B cell (primary cell): ENCODE results near the gene TMEM108.

Source experiments
- EZH2 ChIP-seq: IDR thresholded peaks from 2 replicates; pipeline ENCODE4 v1.6.1; 2012; ENCODE audit warnings: borderline replicate concordance, low read depth, mild to moderate bottlenecking, moderate library complexity, low read length; ENCODE audit not compliant: insufficient read depth, poor library complexity, severe bottlenecking
- TF ChIP-seq, protein P1 (sequence below): fragments of 200-600 bp; IDR thresholded peaks from one replicate; pipeline ENCODE4 v1.8.0; 2022; ENCODE audit warnings: antibody characterized with exemption, mild to moderate bottlenecking

GRCh38 chr3:133329626-133330025 lies 291.4 kb downstream of the TMEM108 start:
- TF ChIP-seq, protein P1, sequence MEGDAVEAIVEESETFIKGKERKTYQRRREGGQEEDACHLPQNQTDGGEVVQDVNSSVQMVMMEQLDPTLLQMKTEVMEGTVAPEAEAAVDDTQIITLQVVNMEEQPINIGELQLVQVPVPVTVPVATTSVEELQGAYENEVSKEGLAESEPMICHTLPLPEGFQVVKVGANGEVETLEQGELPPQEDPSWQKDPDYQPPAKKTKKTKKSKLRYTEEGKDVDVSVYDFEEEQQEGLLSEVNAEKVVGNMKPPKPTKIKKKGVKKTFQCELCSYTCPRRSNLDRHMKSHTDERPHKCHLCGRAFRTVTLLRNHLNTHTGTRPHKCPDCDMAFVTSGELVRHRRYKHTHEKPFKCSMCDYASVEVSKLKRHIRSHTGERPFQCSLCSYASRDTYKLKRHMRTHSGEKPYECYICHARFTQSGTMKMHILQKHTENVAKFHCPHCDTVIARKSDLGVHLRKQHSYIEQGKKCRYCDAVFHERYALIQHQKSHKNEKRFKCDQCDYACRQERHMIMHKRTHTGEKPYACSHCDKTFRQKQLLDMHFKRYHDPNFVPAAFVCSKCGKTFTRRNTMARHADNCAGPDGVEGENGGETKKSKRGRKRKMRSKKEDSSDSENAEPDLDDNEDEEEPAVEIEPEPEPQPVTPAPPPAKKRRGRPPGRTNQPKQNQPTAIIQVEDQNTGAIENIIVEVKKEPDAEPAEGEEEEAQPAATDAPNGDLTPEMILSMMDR: no peak
- no peak for TF ChIP-seq EZH2
